ENCODE measurements around the gene GALNT16.

DNA sequence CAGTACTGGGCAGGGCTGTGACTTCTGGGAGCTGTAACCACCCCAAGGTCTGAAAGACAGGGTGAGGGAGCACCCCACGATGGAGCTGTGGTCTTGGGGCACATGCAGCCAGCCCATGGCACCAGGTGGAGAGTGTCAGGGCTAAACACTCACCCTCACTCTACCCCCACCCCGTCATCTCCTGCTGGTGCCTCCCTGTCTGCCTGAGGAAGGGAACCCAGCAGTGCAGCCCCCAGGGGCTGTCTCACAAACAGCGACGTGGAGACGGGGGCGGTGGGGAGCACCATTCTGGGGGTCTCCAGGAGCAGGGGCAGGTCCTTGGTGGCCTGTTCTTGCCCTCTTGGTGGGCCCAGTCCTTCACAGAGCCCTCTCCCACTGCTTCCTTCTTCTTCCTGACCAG lies 74.6 kb downstream of the GALNT16 start:
- TF ChIP-seq CTCF (IDR thresholded peaks at IDR 0.05) = no peak
- no peak for TF ChIP-seq POLR2A (IDR thresholded peaks at IDR 0.05)
